GM21786 (cell line): ENCODE measurements around the gene SLC6A3.
"Not testable (repeated sequence)": the region's sequence is repeated elsewhere in the genome, so short reads cannot be mapped to it uniquely, and the experiment has no call there.

Experiments used
- ATAC-seq: cut with Tn5 transposase; IDR thresholded peaks from one replicate; pipeline ENCODE4 v1.9.1; 2021; ENCODE audit not compliant: unreplicated experiment

SLC6A3 gene

DNA sequence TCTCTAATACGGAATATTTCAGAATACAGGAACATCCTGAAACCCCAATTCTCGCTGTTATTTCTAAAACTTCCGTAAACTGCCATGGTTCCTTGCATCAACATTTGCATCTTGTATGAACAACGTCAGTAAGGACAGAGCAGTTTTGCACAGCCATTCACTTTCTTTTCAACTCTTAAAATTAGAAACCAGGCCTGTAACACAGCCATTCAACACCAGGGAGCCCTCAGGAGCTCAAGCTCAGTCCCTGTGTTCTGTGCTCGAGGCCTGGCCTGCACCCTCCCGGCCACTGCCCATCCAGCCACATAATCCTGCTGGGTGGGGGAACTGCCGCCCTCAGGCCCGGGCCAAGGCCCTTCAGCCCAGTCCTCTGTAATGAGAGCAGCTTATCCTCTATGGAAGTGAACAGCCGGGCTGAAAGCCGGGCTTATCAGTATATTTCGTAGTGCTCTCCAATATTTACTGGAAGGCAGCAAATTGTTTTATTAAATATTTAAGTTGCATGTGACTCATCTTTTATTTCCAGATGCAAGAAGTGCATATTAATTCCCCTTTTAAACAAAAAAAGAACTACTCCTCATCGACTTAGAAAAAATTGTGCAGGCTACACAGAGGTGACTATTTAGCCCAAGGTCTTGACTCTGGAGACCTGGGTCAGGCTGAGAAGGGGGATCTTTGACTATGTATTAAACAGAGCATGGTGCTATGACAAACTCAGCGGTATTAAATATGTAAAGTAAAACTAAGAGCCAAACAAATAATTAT, 33.2 kb upstream of the SLC6A3 start:
- no peak for ATAC-seq

DNA sequence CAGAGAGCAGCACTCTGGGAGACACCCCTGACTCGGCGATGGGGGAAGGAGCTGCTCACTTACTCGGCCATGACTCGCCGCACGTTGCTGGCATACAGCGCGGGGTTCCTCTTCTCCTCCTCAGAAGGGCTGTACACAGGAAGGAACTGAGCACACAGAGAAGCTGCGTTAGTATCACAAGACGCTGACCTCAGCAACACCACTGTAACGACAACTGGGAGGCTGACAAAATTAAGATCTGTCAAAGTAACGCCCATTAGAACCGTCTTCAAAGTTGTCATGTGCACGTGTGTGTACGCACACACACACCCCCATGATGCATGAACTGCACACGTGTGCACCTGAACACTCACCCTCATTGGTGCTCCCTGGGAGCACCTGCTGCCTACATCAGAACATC, 32.1 kb upstream of the SLC6A3 start:
- ATAC-seq: no peak

DNA sequence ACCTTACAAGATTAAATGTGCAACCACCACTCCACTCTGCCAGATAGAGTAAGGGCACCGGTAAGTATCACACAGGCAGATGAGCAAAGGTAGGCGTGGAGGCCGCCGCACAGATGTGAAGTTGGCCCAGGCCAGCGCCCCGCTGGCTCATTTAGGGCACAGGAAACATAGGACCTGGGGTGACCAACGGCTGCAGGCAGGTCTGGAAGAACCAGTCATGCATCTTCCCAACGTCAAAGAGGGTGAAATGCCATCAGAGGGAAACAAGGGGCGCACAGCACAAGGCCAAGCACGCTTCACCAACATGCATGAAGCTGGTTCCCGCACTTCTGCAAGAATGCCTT, 31.7 kb upstream of the SLC6A3 start:
- ATAC-seq: no peak

- ATAC-seq: no peak
Measured at GRCh38 chr5:1476181-1476966, 31.1 kb upstream of the SLC6A3 start.

DNA sequence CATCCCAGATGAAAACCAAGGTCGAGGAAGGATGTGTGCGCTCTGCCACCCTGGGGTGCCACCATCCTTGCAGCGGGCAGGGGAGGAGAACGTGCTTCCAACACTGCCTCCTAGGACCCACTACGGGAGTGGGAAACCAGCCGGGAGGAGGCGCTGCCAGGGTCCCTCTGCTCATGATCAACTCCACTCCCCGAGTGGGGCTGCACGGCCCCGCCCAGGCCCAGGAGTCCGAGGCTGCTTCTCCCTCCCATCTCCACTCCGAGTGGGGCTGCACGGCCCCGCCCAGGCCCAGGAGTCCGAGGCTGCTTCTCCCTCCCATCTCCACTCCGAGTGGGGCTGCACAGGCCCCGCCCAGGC, 30.3 kb upstream of the SLC6A3 start:
- not testable (repeated sequence) for ATAC-seq

DNA sequence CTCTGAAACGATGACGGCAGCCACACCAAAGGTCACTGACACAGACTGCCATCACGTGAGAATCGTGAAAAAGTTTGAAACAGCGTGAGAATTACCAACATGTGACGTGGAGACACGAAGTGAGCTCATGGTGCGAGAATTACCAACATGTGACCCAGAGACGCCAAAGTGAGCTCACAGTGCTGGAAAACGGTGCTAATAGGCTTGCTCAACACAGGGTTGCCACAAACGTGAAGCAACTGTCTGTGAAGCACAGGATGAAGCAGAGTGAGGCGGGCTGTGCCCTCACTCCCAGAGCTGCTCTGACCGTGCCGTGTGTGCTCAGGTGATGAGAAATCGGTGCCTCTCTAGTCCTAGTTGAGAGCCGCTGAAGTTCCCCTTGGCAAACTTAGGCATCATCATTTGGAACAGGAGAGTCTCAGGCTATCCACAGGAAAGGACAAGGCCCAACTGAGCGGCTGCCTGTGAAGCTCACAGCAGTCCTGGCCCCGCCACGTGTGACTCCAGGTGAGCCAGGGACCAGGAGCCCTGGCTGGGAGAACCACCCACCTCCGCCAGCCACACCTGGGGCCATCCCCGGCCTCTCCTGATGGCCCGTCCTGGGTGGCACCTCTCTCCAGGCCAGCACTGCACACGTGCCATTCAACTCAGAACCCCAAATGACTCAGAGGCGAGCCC, 29.8 kb upstream of the SLC6A3 start:
- ATAC-seq: no peak

- ATAC-seq: no peak
Measured at GRCh38 chr5:1474183-1474839, 29.1 kb upstream of the SLC6A3 start.

DNA sequence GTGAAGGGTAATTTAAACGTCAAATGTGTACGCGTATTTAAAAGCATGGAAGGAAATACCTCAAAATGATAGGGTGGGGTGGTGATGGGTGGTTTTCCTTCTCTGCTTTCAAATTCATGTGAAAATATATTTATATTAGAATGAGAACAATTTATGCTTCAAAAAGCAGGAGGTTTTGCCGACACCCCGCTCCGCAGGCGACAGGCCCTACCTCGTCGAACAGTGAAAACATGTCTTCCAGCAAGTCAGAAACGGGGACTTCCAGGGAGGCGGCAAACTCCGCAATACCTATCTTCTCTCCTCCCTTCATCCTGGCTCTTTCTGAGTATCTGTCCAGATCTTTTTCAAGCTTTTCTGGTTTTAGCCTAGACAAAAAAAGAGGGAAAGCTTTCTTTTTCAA, 28.5 kb upstream of the SLC6A3 start:
- no peak for ATAC-seq

DNA sequence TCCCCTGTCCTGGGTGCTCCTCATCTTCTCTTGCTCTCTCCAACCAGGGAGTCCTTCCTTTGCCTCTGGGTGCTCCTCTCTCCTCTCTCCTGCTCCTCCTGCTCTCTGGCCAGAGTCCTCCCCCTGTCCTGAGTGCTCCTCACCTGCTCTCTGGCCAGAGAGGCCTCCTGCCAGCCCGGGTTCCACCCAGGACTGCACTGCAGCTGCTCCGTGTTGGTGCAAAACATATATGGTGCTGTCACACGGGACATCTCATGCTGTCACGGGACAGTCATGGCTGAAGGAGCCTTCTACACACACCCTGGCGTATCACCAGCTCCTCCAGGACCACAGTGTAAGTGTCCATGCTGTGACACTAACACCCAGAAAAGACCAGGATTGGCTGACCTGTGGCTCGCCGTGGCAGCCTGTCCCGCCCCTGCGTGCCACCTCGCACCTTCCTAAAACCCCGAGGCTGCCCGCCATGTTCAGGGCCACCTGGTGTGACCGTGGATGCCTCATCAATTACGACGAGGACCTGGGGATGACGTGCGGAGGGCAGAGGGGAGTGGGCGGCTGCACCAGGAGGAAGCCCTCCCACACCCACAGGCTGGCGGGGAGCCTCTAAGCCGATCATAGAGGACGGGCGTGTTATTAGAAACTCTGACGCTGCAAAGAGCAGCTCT, 27.9 kb upstream of the SLC6A3 start:
- no peak for ATAC-seq

DNA sequence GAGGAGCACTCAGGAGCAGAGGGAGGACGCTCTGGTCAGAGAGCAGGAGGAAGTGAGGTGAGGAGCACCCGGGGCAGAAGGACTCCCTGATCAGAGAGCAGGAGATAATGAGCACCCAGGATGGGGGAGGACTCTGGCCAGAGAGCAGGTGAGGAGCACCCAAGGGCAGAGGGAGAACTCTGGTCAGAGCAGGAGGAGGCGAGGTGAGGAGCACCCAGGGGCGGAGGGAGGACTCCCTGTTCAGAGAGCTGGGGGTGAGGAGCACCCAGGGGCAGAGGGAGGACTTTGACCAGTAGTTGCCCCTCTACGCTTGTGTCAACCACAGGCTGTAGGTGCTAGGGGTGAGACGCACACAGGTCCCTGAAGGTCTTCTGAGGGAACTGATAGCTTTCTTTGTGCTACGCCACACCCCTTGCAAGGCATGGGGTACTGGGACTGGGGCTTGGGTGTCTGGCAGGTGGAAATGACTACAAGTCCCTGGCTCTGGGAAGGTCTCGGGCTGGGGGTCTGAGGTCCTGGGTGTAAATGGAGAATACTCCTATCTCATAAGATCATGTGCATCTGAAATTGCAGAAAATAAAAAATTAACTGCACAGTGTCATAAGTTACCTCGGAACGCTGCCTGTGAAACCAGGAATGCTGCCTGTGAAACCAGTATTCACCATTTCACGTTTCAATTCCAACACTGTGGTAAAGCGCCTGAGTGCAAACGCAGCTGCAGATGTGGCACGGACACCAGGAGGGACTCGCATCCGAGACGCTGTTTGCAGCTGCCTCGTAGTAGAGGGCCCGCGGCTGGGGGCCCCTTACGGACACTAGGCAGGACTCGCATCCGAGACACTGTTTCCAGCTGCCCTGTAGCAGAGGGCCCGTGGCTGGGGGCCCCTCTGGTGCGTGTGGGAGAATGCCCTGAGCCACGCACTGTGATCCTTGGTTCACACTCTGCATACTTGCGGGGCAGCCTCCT, 27.0 kb upstream of the SLC6A3 start:
- ATAC-seq: no peak

GRCh38 chr5:1471240-1471853, 26.1 kb upstream of the SLC6A3 start:
- no peak for ATAC-seq

GRCh38 chr5:1470762-1471211, 25.5 kb upstream of the SLC6A3 start:
- ATAC-seq: no peak

DNA sequence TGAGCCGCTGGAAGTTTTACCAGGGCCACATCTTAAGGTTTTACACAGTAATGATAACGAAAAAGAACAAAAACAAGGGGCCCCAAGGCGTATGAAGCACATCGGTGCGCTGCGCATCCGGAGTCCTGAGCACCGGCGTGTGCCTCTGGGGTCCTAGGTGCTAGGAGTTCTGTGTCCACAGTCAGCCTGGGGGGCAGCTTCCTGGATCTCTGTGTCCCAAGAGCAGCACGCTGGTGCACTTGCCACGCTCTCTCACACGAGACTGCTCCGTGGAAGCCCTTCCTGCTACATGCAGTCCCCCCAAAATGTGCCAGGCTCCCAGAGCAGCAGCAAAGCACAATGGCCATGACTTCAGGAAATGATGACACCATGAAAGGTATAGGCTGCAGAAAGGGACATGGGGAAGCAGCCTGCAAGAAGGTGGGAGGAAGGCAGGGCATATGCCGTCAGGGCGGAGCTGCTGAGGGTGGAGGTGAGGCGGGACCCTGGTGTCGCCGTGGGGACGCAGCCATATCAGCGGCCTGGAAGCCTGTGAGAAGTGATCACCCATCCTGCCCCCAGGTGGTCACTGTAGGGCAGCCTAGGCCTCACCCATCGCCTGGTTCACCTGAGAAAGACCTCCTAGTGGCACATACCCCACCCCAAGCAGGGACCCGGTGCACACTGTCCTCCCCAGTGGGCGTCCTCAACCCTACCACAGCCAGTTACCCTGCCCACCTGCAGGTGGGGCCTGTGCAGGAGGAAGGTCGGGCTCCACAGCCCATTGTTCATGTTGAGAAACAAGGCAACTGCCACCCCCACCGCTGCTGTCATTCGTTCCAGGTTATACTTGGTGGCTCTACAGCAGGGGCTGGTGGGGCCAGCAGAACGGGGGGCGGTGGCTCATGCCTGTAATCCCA, 23.6 kb upstream of the SLC6A3 start:
- ATAC-seq: no peak

DNA sequence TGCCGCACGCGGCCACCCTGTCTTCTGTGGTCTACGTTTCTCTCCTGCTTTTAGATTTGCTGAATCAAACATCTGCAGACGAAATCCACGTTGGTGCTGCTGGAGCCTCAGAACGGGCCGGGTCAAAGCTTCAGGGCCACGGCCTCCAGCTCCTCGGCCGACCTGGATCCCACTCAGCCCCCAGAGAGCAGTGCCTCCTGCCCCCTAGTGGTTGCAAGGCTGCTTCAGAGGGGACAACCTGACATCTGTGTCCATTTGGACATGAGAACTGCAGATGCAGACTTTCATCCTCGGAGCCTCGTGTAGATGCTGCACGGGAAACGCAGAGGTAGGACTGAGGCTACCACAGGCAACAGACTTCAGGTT, 23.0 kb upstream of the SLC6A3 start:
- ATAC-seq: no peak

DNA sequence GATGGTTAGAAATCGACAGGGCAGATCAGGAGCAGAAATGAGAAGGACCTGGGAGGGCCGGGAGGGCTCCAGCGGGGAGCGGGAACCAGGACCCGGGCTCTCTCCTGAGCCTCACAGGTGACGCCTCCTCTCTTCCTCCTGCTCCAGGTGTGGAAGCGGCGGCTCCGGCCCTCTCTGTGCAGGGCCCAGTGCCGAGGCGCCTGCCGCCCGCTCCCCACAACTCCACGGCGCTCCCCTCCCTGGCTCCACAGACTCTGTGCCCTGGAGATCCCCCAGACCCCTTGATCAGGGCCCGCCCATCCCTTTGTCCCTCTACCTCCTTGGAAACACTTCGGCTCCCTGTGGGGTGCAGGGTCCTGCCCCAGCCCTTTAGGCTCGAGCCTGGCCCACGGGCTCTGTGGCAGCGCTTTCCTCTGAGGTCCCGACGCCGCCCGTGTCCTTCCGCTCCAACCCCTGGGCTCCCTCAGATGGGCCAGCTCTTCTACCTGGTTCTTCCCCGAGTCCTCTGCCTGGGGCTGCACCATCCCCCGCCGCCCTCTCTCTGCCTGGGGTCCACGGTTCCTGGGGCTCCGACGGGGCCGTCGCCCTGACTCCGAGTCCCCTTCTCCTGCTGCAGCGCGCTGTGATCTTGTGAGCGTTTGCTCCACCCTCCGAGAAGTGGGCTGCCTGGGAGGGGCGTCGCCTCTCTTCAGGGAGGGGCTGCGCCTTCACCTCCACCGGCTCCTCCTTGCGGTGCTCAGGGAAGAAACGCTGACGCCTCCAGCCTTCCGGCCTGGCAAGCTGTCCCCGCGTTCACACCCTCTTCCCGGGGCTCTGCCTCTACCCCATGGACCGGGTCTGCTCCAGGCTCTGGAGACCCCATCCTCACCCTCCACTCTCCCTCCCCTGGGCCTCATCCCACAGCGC, 22.4 kb upstream of the SLC6A3 start:
- no peak for ATAC-seq

DNA sequence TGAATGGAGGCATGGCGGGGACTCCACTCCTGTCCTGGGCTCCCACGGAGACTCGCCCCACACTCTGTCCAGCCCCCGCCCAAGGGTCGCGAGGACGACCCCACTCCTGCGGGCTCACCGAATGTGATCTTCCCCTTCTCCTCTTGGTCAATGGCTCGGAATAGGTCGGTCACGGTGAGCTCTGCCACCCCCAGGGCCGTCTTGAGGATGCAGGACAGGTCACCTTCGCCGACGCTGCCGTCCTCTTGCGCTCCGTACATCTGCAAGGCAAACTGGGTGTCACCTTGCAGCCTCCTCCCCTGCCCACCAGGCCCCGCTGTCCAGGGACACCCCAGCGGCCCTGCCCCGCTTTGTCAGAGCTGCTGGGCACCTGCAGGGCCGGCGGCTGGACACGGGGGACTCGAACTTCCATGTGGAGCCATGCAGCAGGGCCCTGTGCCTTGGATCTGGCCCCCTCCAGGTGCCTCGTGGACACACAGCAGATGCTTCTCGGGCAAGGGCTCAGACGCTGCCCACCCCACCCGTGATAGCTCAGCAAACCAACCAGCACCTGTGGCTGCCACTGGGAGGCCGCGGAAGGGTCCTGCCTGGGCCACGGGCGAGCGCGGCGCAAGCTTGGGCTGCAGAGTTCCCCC, 21.5 kb upstream of the SLC6A3 start:
- no peak for ATAC-seq

- ATAC-seq: no peak
Measured at GRCh38 chr5:1465966-1466471, 20.8 kb upstream of the SLC6A3 start.
